Umbilical cord (tissue), 2 donors: ENCODE results near the gene TUBB4A. TPM values are rescaled to one million over a fixed set of nuclear protein-coding genes. Genes with fewer than 3 reads are reported as not detected.

Experiments
- DNase-seq: peaks from one replicate; pipeline ENCODE4 v3.0.0-alpha.2; 2015; ENCODE audit warnings: low spot score
- total RNA-seq: library from RNA; depleted of rRNA; stranded (reverse); fragments of >200 nt; gene quantifications from one replicate; pipeline ENCODE4 v1.2.3, GENCODE V29; 2014; ENCODE audit warnings: low replicate concordance; ENCODE audit not compliant: insufficient read depth

TUBB4A gene
- total RNA-seq, 1 donor from 2014 or later, result not detected

DNA sequence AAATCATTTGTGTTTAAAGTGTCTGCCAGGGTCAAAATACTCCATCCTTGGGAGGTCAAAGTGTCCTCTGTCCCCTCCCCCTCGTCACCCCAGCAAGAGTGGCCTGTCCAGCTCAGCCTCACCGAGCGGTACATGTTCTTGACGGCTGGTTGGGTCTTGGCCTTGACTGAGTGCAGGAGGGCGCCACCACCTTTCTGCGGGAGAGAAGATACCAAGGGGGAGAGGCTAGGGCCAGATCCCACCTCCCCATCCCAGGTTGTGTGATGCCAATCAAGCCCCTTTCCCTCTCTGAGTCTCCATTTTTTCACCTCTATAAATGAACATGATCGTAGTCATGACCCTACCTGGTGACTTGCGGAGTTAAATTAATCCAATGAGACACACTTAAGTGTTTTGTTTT is 31.9 kb downstream of the TUBB4A start:
- no peak for DNase-seq

DNA sequence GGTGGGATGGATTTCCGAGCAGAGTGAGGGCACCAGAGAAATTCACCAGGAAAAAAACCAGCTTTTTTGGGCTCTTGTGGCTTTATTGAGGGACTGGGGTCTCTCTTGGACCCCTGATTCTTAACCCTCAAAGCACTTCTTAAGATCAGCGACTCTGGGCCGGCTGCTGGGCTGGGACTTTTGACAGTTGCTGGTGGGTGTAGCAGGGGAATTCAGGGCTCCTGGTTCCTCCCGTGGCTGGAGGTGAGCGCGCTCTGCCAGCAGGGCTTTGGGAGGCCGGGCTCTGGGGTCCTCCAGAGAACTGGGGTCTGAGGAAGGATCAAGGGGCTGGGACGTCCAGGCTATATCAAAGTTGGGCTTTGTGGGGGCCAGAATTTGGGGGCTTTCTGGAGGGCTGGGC is 34.7 kb downstream of the TUBB4A start:
- DNase-seq, result no peak

DNA sequence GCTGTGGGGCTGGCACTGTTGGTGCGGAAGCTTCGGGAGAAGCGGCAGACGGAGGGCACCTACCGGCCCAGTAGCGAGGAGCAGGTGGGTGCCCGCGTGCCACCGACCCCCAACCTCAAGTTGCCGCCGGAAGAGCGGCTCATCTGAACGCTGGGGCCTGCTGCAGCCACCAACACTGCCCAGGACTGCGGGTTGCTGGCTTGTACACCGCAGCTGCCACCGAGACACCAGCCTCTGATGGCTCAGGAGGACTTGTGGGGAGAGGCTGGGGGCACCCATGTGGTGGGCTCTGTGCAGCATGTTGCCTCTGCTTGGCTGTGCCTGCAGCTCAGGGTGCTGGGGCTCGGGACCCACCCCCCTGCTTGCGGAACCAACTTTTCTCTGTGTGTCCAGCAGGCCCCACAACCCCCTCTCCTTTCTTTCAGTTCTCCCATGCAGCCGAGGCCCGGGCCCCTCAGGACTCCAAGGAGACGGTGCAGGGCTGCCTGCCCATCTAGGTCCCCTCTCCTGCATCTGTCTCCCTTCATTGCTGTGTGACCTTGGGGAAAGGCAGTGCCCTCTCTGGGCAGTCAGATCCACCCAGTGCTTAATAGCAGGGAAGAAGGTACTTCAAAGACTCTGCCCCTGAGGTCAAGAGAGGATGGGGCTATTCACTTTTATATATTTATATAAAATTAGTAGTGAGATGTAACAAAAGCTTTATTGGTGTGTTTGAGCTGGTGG is 35.4 kb downstream of the TUBB4A start:
- DNase-seq, result no peak

DNA sequence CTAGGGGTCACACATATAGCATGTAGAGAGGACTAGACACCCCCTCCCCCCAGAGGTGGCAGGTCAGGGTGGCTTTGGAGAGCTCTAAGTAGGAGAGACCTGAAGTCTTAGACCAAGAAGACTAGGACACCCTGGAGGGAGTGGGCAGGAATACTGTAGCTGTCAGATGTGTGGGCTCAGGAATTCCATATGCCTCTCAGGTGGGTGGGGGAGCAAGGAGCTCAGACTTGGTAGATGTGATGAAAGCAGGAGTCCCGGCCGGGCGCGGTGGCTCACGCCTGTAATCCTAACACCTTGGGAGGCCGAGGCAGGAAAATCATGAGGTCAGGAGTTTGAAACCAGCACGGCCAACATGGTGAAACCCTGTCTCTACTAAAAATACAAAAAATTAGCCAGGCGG is 36.4 kb downstream of the TUBB4A start:
- DNase-seq, result no peak

DNA sequence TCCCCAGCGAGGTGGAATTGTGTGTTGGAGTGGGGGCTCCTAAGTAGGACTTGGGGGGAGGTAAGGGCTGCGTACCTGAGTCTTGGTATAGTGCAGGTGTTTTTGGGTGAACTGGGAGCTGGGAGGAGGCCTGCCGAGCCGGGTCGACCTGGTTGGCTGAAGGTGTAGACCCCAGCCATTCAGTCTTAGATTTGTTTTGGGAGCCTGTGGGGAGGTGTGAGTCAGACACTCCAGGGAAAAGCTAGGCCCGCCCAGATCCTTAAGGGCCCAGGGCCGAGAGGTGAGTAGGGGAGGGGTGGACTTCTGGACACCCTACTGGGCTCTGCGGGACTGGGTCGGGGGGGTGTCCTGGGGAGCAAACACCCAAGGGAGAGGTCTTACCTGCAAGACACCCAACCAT is 37.1 kb downstream of the TUBB4A start:
- DNase-seq, result no peak

DNA sequence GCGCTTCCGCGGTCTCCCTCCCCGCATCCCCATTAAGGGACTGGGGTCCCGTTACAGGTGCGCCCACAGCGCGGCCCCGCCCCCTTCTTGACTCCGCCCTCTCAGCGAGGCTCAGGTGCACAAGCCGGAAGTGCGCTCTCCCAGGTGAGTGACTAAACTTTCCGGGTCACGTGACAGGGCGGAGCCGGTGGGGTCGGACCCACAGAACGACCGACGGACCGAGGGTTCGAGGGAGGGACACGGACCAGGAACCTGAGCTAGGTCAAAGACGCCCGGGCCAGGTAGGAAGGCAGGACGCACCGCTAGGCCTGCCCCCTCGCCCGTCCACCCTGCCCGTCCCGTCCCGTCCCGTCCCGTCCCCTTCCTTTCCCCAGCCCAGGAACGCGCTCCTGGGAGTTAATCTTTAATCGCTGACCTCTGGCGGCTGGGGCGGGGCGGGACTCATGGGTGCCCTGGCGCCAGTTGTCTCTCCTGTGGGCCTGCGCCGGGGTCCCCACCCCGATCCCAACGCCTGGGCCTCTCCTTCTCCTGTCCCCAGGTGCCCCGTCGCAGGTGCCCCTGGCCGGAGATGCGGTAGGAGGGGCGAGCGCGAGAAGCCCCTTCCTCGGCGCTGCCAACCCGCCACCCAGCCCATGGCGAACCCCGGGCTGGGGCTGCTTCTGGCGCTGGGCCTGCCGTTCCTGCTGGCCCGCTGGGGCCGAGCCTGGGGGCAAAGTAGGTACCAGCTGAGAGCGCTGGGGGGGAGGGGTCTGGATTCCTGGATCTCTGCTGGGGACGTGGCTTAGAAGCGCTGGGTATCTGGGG is 37.8 kb downstream of the TUBB4A start, which contains the start of gene CRB3:
TSS of gene CRB3 (plus strand) at position 202 of the 804 bp plus-strand sequence. CDS start at position 633, 431 bp downstream.
- peak; percentile 52 for DNase-seq

DNA sequence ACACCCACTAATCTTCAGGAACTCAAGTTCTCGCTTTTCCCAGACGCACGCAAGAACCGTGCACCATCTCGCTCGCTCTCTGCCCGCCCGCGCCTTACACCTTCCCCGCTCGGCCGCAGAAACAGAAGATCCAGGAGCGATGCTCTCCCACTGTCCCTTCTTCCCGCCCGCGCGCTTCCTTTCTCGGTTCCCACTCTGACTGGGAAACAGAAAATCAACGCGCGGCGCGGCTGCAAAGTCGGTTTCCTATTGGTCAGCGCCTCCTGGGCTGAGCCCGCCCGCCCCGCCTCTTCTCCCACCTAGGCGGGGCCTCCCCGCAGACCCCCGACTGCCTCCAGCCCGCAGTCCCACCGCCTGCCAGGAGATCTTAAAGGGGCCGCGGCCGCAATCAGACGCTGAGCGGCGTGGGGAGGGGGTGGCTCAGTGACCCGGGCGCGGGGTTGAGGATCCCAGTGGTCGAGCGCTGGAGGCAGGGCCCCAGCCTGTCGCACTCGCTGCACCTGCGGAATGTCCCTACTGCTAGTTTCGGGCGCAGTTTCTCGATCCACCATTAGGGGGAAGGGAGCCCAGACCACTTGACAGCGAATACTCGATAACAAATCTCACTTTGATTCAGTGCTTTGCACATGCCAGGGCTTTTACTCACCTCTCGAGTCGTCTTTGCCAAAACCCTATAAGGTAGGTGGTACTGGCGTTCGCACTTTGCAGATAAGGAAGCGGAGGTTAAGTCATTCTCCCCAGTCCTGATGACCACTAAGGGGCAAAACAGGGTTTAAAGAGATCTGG is 41.8 kb downstream of the TUBB4A start:
- DNase-seq, result peak; percentile 99

DNA sequence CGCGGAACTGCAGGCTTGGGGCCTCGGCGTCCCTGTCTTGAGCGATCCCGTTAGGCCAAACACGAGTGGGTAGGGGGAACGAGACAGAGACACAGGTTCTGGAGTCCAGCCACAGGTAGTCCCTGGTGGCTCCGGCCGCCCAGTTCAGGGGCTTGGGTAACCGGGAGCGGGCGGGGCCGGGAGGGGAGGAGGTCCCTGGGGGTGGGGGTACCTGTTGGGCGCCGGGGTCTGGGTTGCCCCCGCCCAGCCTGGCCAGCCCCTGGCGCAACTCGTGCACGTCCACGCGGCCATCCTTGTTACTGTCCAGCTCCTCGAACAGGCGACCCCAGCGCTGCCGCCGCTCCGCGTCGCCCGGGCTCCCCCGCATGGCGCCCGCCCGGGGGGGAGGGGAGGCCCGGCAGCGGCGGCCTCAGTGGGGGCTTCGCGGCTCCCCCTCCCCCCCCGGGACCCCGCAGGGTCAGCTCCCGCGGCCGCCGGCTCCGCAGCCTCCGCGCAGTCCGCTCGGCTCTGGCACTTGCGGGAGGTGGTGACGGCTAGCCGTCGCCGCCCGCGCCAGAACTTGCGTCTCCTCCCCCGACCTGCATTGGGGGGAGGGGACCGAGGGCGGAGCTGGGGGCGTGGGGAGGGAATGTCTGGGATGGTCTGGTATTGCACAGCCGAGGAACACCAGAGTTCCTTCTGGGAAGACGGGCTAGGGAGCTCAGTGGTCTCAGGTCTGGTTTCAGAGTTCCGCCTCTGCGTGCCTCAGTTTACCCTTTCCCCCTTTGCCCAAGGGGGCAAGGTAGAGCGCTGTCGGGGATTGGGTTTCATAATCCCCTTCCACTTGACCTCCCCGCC is 42.6 kb downstream of the TUBB4A start, which contains the start of gene SLC25A23:
TSS of gene SLC25A23 (minus strand) at position 531 of the 837 bp plus-strand sequence. CDS start at position 367, 164 bp downstream.
- peak; percentile 84 for DNase-seq

DNA sequence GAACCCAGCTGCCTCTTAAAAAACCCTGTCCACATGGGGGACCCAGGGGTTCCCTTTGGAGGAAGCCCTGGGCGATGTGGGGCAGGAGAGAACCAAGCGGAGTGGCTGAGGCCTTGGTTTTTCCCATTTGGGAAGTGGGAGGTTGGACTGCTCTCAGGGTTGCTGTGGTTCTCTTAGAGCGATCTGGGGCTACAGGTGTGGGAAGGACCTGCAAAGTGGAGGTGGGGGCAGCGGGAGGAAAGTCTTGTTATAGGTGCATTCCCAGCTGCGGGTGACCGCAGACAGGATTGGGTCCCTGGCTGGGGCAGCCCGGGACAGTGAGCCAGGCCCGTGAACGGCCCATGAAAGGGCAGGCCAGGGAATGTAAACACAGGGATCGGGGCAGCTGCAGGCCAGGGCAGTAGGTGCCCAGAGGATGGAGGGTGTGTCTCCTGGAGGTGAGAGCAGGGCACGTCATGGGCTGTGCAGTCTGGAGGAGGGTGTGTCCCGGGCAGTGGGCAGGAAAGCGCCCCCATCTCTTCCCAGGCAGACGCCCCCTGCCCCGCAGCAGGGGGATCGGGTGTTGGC is 43.3 kb downstream of the TUBB4A start:
- no peak for DNase-seq

DNA sequence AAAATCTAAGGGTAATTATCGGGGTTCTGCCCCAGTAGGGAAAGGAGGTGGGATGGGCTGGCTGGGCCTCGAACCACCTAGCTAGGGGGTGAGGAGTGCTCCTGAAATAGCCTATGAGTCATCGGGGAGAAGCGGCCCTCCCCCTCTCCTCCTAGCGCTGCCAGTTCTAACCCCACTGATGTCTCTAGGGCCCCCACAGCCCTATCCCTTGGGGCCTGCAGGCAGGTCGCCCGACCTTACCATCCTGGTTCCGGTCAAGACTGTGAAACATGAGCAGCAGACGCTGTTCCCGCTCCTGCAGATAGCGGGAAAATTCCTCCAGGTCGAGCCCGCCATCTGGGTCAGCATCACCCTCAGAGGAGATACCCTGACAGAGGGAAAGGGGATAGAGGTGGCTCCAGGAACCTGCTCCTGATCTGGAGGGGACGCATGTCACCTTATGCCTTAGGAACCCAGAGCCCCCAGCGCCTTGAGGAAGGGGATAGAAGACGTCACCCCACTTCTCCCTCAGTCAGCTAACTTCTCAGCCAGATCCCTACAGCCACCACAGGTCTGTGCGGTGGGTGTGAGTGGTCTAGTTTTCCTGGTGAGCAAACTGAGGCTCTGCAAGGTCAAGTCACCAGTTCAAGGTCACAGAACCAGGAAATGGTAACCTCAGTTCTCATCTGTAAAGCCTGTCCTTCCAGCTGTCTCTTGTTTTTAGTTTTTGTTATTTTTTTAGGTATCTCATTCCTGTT is 44.0 kb downstream of the TUBB4A start:
- DNase-seq, result no peak

DNA sequence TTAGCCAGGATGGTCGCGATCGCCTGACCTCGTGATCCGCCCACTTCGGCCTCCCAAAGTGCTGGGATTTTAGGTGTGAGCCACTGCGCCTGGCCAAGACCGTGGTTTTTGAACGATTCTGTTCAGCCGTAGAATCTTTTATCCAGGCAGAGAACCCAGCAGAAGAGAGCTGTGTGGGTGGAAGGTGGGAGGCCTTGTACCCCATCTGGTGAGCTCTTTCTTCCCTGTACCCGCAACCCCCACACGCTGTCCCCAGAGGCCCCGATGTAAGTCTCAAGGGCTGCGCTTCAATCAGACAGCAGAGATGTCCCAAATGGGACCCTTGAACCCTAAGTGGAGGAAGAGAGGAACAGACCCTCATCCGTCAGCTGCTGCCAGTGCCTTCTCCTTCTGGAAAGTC is 46.2 kb downstream of the TUBB4A start:
- no peak for DNase-seq

DNA sequence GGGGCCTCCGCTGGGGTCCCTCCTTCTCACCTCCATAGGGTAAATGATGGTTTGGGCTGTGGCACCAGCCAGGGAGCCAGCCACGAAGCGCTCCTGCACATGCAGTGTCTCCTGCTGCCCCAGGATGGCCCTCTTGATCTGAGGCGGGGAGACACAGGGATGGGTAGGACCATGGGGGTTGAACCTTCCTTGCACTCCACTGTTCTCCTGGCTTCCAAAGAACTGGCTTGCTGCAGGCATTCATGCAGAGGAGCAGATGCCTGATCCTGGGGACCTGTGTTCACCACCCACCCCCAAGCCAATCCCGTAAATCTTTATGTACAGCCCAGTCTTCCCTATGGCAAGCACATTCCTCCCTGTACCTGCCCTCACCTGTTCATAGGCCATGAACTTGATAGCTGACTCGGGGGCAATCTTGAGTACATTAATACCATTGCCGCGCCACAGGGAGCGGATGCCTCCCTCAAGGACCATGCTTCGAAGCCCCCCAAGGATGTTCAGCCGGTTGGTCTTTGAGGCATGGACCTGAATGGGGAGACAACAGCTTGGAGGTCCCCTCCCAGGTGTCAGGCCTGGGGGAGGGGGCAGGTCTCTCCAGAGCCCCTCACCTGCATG is 48.1 kb downstream of the TUBB4A start:
- DNase-seq, result no peak

DNA sequence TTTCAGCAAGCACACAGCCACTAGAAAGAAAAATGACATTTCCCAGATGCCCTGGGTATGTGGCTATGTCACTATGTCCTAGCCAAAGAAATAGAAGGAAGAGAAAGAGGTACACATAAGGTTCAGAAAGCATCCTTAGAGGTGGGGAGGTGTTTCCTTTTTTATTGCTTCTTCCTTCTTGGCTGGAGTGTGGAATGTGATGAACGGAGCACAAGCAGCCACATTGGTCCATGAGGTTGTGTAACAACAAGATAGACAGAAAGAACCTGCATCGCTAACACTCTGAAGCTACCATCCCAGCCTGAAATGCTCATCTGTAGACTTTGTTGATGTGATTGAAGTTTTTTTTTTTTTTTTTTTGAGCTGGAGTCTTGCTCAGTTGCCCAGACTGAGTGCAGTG is 49.2 kb downstream of the TUBB4A start:
- no peak for DNase-seq

DNA sequence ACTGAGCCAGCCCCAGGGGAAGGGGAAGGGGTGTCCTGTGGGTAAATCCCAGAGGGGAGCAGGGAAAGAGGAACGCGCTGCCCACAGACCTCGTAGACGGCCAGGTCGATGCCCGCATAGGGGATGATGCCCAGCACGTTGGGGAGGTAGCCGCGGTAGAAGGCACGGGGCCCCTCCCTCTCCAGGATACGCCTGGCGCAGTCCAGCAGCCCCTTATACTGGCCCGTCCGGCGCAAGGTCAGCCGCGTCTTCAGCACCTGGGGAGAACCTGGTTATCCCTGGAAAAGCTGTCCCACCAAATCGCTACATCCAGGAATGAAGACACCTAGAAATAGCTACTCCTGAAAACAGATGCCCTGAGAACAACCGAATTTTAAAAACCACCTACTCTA is 49.9 kb downstream of the TUBB4A start:
- no peak for DNase-seq

DNA sequence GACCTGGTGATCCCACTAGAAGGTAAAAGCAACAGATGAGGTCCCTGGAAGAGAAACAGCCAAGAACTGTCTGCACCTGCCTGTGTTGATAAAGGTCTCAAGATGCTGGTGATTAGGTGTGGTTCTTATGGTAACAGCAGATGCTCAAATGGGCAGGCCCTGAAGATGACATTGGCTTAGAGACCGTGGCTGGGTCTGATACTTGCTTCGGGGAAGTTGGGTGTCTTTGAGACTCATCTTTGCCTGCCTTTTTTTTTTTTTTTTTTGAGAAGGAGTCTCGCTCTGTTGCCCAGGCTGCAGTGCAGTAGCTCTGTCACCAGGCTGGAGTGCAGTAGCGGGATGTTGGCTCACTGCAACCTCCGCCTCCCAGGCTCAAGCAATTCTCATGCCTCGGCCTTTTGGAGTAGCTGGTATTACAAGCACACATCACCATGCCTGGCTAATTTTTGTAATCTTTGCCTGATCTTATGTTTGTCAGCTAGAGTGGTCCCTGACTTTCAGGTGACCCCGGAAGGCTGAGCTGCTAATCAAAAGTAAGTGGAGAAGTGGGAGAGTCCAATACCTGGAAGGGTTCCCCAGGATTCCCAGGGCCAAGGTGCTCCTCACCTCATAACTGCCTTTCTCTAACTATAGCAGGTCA is 50.4 kb downstream of the TUBB4A start:
- DNase-seq, result no peak

DNA sequence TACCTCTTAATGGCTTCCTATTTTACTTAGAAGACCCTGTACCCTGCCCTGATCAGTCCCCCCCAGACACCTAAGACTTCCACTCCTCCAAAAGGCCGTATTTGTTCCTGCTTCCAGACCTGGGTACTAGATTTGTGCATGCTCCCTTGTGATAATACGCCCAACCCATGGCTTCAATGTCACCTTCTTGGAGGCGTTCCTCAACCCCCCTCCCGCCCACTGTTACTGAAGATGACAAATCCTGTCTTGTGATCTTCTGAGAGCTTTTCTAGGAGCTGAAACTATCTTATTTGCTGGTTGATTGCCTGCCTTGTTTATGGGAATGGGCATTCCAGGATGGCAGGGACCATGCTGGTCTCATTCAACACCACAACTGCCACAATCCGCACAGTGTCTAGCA is 51.9 kb downstream of the TUBB4A start:
- no peak for DNase-seq

DNA sequence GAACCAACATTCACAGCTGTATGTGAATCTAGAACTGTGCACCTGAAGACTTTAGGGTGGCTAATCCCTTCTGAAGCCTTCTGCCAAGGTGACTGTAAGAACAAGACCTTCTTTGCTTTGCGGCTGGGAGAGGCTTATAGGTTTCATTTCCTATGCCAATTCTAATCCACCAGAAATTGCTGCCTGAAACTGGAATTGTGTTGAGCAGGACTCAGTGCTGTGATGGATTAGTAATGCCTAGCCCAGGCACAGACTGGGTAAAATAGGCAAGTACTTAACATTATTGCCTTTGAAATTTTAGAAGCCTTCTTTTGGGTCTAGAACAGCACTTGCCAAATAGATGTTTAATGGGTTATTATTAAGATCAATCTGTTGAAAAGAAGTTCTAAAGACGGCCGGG is 54.1 kb downstream of the TUBB4A start:
- DNase-seq, result no peak

DNA sequence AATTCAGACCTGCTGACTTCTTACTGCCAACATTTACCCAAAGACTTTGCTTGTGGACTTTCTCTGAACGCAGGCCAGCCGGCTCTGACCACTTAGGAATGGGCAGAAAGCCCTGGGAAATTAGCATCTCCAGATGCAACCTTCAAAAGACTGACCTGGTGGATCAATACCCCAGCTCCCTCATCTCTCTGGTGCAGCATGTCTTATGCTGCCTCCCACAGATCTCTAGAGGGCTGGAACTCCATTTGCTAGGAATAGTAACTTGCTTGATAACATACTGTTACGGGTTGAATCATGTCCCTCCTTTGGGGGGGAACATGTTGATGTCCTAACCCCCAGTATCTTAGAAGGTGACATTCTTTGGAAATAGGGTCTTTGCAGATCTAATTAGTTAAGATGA is 55.7 kb downstream of the TUBB4A start:
- DNase-seq, result no peak
